GM20431 (cell line): Measurements from ENCODE around the gene PPP1R11.

Experiments used
- in situ Hi-C: fragments of 300-500 bp; cut with MseI, MboI; formaldehyde crosslinking; loops from one replicate; pipeline ENCODE4 v1.15.0; 2020; ENCODE audit warnings: low sequenced_read_pairs; ENCODE audit not compliant: unreplicated experiment

The PPP1R11 gene

DNA sequence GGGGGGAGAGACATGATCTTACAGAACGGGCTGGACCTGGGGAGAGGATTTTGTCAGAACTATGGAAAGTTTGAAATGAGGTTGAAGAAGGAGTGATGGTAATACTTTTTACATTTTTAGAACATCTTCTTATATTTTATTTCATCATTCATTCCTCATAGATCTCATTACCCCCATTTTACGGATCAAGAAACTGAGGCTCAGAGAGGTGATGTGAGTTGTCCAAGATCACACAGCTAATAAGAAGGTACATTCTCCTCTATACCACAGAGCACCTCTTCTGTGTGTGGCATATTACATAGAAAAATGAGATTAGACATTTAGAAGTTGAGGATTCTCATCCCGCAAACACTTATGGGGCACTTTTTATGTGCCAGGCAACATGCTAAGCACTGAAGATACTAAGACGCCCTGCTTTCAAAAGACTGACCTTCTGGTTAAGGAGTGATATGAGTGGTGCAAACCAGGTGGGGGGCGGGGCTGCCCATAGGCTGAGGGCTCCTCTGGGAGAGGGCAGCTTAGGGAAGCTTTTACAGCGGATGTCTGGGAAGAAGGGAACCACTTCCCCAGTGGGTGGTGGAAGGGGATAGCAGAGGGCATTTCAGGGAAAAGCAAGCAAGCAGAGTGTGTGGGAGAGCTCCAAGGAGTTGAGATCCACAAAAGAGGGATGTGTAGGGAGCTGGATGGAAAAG, 26.0 kb downstream of the PPP1R11 start:
- in situ Hi-C loops: no loop called here

DNA sequence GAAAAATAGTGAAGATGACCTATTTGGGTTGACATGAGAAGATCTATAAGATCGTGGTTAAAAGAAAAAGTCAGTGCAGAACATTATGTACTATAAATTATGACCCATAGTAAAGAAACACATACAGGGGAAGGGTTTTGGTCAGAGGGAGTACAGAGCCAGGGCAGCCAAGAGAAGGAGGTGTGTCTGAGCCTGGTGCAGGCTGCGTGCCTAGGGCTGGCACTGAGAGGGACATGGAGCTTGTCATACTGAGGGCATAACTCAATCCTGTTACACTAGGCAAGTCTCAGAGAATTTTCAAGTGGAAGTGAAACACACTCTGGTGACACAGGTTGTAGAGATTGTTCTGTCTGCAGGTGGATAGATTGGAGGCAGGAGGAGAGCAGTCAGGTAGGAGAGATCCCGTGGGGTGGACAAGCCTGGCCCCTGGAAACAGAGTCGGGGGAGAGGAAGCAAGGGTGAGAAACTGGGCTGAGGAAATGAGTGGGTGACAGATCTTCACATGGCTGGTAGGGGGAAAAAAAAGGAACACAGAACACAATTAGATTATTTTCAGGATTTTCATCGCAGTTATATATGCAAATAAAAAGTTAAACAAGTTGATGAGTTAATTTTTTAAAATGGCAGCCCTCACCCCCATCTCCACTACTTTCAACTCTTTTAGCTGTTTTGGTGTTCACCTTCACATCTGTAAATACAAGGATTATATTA, 27.1 kb downstream of the PPP1R11 start:
- in situ Hi-C loops: no loop called here

DNA sequence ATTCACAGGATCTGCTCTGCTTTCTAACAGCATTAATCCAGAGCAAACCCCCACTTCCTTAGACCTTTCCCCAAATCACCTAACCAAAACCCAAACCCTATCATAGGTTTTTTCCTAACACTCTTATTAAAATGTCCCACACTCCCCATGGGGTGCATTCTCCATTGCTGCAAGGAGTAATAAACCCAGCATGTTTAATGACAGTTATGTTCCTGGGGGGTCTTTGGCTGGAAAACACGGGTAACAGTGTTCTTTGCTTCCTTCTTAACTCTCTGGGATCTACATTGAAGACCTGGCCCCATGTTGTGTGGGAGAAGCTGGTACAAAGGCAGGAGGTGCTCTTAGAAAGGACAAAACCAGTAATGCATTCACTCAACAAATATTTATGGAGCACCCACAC, 29.8 kb downstream of the PPP1R11 start:
- in situ Hi-C loops: no loop called here

DNA sequence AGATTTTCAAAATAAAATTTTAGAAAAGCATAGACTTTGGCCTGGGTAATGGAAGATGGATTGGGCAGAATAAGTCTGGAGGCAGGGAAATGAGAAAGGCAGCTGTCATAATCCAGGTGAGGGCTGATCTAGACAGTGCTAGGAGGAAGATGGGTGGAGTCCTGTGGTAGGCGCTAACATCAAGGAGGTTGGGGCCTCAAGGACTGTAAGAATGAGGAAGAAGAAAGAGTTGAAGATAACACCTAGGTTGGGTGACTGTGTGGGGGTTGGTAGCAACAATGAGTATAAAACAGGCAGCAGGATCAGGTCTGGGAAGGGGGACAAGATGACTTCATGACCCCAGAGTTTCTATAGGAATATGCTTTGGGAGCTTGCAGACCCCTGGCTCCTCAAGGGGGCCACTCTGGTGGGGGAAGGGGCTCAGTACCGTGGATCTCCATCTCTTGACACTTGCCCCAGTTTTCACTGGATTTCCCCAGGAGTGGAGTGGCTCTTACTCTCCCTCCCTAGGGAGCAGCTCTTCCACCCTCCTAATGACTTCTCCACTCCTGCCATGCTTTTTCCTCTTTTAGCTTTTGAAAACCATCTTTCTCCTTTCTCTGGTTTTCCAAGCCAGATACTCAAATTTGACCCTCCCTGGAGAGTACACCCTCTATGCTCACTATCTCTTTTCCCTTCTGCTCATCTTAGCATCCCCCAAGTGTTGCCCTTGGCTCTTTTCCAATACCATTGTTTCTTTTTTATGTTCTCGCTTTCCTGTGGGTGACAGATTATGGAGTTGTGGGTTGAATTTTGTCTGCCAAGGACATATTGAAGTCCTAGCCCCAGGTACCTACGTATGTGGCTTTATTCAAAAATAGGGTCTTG, 31.1 kb downstream of the PPP1R11 start:
- in situ Hi-C loops: no loop called here

DNA sequence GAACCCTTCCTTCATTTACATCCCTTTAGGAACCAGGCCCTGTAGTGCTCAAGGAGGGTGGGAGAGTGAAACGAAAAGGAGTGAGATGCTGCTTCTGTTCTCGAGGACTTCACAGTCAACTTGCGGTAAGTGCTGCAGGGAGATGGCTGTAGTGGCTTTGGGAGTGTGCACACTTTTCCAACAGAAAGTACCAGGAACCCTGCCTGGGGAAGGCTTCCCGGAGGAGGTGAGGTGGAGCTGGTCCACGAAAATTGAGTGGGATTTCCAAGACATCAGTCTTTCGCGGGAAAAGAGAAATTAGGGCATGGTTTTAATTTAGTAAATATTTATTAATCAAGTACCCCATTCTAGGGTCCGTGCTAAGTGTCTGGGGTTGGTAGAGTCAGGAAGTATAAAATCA, 33.2 kb downstream of the PPP1R11 start:
- in situ Hi-C loops: no loop called here

DNA sequence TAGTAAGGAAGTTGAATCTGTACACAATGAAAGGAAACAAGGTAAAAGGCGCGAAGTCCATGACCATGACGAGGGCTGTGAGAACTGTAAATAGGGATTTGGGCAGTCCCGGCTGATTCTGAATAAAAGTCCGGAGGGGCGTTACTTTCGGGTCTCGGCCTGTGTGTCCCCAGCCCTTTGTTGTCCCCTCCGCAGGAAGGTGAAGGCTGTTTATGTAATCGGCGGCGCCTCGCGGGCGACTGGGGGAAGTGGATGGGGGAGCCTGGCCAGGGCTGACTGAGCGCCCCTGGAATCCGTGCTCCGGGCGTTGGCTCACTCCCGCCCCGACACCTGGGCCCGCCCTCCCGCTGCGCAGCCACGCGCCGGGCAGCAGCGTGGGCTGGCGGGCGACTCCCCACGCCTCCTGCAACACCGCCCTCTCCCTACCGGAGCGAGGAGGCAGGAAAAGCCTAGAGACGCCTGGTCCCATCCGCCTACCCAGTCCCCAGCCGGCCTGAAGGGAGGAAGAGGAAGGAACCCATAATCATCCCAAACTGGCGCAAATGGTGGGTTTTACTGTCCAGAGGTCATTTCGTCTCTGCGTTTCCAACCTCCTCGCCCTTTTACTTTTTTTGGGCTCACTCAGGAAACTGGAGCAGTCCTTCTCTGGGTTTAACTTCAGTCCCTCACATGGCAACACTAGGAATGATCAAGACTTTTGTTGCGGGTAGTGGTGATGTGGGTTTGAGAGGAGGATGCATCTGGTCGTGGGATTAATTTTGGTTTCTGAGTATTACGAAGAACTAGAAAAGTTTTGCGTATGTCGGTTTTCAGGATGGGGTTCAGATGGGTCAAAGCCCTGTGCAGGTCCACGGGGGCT, 33.8 kb downstream of the PPP1R11 start:
- in situ Hi-C loops: no loop called here

DNA sequence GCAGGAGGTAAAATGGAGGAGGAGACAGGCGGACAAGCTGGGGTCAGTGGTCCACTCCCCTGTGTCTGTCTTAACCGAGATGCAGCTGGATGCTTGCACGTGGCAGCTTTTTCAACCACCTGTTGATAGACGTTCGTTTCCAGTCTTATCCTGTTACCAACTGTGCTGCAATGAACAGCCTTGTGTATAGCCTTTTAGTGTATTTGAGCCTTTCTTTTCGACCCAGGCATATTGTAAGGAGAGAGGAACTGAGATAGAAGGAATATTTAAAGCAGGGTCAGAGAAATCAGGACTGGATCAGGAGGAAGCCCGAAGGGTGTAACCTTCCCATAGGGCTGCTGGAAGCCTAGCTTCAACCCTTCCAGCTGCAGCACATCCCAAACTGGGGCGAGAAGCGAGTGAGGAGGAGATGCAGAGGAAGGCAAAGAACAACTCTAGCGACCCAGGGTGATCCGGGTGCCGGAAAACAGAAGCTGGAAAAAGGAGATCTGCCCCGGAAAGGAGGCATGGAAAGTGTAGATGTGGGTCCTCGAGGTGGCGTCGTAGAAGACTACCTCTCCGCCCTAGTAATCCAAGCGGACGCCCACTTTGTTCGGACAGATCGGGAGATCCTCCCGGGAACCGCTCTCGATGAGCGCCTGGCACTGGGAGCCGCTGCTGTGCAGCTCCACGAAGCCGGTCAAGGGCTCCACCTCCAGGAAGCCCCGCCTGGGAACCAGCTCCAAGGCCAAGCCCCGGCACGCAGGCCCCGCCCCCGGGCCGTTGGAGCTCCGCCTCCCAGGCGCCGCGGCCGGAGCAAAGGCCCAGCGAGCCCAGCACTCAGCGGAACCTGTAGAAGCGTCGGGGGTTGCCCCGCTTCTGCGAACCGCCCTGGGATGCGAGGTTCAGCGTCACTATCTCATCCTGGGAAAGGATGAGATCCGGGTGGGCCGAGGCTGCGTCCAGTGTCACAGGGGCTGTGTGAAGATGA, 34.7 kb downstream of the PPP1R11 start:
- in situ Hi-C loops: no loop called here

DNA sequence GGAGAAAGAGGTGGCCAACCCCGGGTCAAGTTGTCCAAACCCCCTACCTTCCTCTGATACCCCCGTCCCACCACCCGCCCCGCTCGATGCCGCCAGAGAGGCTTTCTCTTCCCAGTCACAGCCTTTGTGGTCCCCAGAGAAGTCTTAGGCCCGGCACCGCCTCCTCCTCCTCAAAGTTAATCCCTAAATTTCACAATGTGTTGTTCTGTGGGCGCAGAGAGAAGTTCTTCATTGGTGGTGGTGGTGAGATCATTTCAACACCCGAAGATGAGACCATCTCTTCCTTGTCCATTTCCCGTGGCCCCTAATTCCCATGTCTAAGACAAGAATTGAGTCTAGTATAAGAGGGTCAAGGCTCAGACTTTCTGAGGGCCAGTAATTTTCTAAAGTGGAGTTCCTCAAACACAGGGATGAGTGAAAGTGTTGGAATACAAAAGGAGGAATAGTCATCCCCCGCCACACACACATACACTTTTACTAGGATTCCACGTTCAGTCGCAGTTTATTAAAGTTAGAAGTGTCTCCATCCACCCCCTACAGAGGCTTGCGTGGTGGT, 35.5 kb downstream of the PPP1R11 start:
- in situ Hi-C loops: no loop called here

GRCh38 chr6:30102970-30103871, 36.2 kb downstream of the PPP1R11 start:
- in situ Hi-C loops: no loop called here

GRCh38 chr6:30103872-30104179, 36.8 kb downstream of the PPP1R11 start:
- in situ Hi-C loops: no loop called here

DNA sequence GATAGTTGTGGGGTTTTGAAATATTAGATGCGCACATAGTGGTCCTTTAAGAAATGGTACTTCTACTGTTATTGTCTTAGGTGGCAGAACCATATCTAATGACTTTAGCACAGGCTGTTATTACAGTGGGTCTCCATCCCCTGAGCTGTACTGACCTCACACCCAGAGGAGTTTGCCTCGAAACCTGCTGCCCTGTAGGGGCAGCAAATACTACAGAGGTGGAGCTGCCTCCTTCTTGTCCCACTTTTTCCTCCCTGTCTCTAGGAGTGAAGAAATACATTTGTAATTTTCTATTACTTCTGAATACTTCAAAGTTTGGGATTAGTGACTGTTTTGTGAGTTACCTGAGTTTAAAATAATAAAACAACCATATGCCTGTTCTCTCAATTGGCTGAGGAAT, 37.7 kb downstream of the PPP1R11 start:
- in situ Hi-C loops: no loop called here

DNA sequence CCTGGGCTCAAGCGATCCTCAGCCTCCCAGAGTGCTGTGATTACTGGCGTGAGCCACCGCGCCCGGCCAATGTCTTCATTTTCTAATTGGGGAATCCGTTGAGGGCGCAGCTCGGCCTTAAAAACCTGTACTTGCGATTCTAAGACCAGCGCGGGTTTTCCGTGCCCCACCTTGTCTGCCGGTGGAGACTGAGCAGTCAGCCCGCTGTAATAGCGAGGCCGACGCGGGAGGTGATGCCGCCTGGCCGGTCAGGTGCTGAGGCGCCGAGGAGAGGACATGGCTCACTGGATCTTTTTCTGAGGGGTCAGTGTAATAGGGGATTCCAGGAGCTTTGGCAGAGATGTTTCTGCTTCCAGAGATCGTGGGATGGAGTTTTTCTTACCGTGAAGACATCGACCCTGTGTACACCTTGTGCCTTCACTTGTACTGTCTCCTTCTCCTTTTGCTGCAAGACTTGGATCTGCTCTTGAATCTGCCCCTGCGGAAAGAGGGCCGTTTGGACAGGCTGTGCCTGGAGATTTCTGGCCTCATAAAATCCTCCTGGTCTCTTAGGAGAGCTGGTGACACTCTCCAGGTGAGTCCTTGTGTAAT, 44.4 kb downstream of the PPP1R11 start:
- in situ Hi-C loops: no loop called here

- in situ Hi-C loops: no loop called here
Measured at GRCh38 chr6:30112402-30112994, 45.5 kb downstream of the PPP1R11 start.

GRCh38 chr6:30113003-30113759, 46.2 kb downstream of the PPP1R11 start, which contains the start of gene TRIM31:
Gene TRIM31, minus strand, starts transcription at chr6:30113090. Its CDS starts 285 bp downstream, at chr6:30112805.
- in situ Hi-C loops: no loop called here

DNA sequence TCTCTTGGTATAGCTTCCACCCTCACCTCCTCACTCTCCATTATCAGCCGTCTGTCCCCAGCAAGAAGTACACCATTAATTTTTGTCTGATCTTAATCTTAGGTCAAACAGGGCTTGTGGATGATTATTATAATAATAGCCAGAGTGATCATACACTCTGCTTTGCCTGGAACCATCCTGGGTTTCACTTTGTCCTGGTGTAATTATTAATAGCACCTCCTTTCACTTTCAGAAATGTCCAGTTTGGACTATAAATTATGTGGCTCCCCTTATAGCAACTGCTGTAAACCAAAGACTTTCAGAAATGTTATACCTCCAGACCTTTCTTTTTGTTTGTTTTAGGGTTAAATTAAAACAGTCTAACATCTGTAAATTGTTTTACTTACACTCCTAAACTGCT, 46.8 kb downstream of the PPP1R11 start:
- in situ Hi-C loops: no loop called here

GRCh38 chr6:30116724-30117123, 49.7 kb downstream of the PPP1R11 start:
- in situ Hi-C loops: no loop called here
